HepG2 (cell line): Measurements from ENCODE around the gene NELL1. TPM values are rescaled to one million over a fixed set of nuclear protein-coding genes. Genes with fewer than 3 reads are reported as not detected.

Experiments used
- ATAC-seq: fragments of 200-7000 bp; cut with Tn5 transposase; 3 replicates; pipeline ENCODE4 v1.9.1; 2020; ENCODE audit warnings: mild to moderate bottlenecking, moderate library complexity
- BruUV-seq: library from RNA; stranded (reverse); fragments of 400-500 nt; replicated peaks from 2 replicates; lab custom pipeline; 2021; lab: Mats Ljungman, UMichigan
- CTCF ChIA-PET: fragments of 300-600 bp; formaldehyde crosslinking; extraction: SDS; loops from one replicate; lab custom pipeline; 2021; ENCODE audit warnings: low total read pairs, inconsistent platforms, low intra/inter-chr PET ratio; lab: Yijun Ruan, JAX
- POLR2A ChIA-PET: fragments of 350-600 bp; sonication (Branson Sonifier 250); formaldehyde crosslinking; loops from one replicate; lab custom pipeline; 2020; ENCODE audit warnings: antibody characterized with exemption, inconsistent platforms; lab: Yijun Ruan, JAX
- DNase-seq: peaks from one replicate; pipeline ENCODE4 v3.0.0-alpha.2; 2015; ENCODE audit warnings: low spot score
- FAIRE-seq: peaks from 3 replicates; lab custom pipeline; 2011; peaks lifted over from hg19 to GRCh38; lab: Jason Lieb, UNC
- H2AFZ ChIP-seq: one replicate; pipeline ENCODE4 v1.6.1; 2011; ENCODE audit warnings: low read length, inconsistent platforms
- H3K27ac ChIP-seq: fragments of 300-600 bp; 3 replicates; pipeline ENCODE4 v1.8.0; 2011; ENCODE audit warnings: mixed run types, mild to moderate bottlenecking, mixed read lengths, low read length, inconsistent platforms; ENCODE audit not compliant: insufficient read depth; ENCODE audit errors: extremely low read length
- H3K27me3 ChIP-seq, 2 experiments: fragments of 200-600 bp in 1 of 2; 2 replicates in 1 of 2; 3 replicates in 1 of 2; pipeline versions ENCODE4 v1.6.0 to v1.8.0; 2011; ENCODE audit warnings: low read length in 2 of 2, mild to moderate bottlenecking in 2 of 2, moderate library complexity in 2 of 2, inconsistent platforms in 1 of 2; ENCODE audit not compliant: insufficient read depth in 2 of 2, control insufficient read depth in 1 of 2
- H3K36me3 ChIP-seq, 2 experiments: fragments of 200-600 bp in 1 of 2; replicated peaks in 1 of 2; 2 replicates in 1 of 2; 3 replicates in 1 of 2; pipeline versions ENCODE4 v1.5.1 to v1.8.0; 2011; ENCODE audit warnings: low read length in 2 of 2, inconsistent platforms in 1 of 2; ENCODE audit not compliant: insufficient read depth in 2 of 2, control insufficient read depth in 1 of 2
- H3K4me1 ChIP-seq: 2 replicates; pipeline ENCODE4 v1.5.1; 2012; ENCODE audit warnings: low read length, inconsistent platforms; ENCODE audit not compliant: insufficient read depth
- H3K4me2 ChIP-seq: 2 replicates; pipeline ENCODE4 v1.6.0; 2011; ENCODE audit warnings: low read depth, low read length, inconsistent platforms
- H3K4me3 ChIP-seq, 3 experiments: fragments of 200-600 bp in 1 of 3; sonication (generic), shearing (Covaris generic) in 1 of 3; replicated peaks in 1 of 3; 2 replicates each; pipeline ENCODE4 v1.5.1; 2011 to 2016; ENCODE audit warnings: low read length in 3 of 3, inconsistent platforms in 2 of 3, low read depth in 2 of 3, mild to moderate bottlenecking in 2 of 3, control low read depth in 1 of 3, mixed read lengths in 1 of 3; ENCODE audit not compliant: insufficient read depth in 1 of 3
- H3K79me2 ChIP-seq: one replicate; pipeline ENCODE4 v1.6.1; 2011; ENCODE audit warnings: low read length, inconsistent platforms; ENCODE audit not compliant: insufficient read depth
- H3K9ac ChIP-seq: 2 replicates; pipeline ENCODE4 v1.6.0; 2011; ENCODE audit warnings: mild to moderate bottlenecking, low read depth, low read length, inconsistent platforms; ENCODE audit not compliant: insufficient read depth
- H3K9me3 ChIP-seq: 2 replicates; pipeline ENCODE4 v1.5.1; 2012; ENCODE audit warnings: mild to moderate bottlenecking, low read length
- H4K20me1 ChIP-seq: 2 replicates; pipeline ENCODE4 v1.6.0; 2011; ENCODE audit warnings: inconsistent platforms, mild to moderate bottlenecking, low read length, moderate library complexity; ENCODE audit not compliant: insufficient read depth
- AGO1 ChIP-seq: fragments of 200-400 bp; formaldehyde crosslinking; IDR thresholded peaks from 2 replicates; pipeline ENCODE4 v1.6.1; 2017; ENCODE audit warnings: mild to moderate bottlenecking, low read depth, low read length, moderate library complexity; ENCODE audit not compliant: poor library complexity, severe bottlenecking
- CTCF ChIP-seq: sonication (generic); formaldehyde crosslinking; IDR thresholded peaks from 2 replicates; pipeline ENCODE4 v1.5.0; 2020; ENCODE audit warnings: mild to moderate bottlenecking, missing genetic modification reagents, moderate library complexity
- ELF1 ChIP-seq: sonication (generic); formaldehyde crosslinking; IDR thresholded peaks from 2 replicates; pipeline ENCODE4 v1.4.0; 2020; ENCODE audit warnings: missing genetic modification reagents
- GRHL1 ChIP-seq: sonication (generic); formaldehyde crosslinking; conservative IDR thresholded peaks from 2 replicates; pipeline ENCODE4 v1.8.0; 2022; ENCODE audit warnings: missing genetic modification reagents
- HDAC6 ChIP-seq: fragments of 200-600 bp; sonication (generic); IDR thresholded peaks from 2 replicates; pipeline ENCODE4 v1.7.0; 2017; ENCODE audit warnings: mild to moderate bottlenecking, antibody characterized with exemption, low read length, low read depth
- KMT2B ChIP-seq: IDR thresholded peaks from 2 replicates; pipeline ENCODE4 v1.6.1; 2016; ENCODE audit warnings: missing genetic modification reagents, missing compliant biosample characterization
- MEF2D ChIP-seq: sonication (generic); formaldehyde crosslinking; IDR thresholded peaks from 2 replicates; pipeline ENCODE4 v1.5.1; 2020; ENCODE audit warnings: mild to moderate bottlenecking, missing genetic modification reagents
- MNT ChIP-seq: fragments of 450-650 bp; IDR thresholded peaks from 2 replicates; pipeline ENCODE4 v1.6.1; 2016
- MXD1 ChIP-seq: sonication (generic); formaldehyde crosslinking; IDR thresholded peaks from 2 replicates; pipeline ENCODE4 v1.4.0; 2020; ENCODE audit warnings: mild to moderate bottlenecking, missing genetic modification reagents
- NFRKB ChIP-seq: fragments of 450-650 bp; IDR thresholded peaks from 2 replicates; pipeline ENCODE4 v1.6.1; 2017
- NFYB ChIP-seq: sonication (generic); formaldehyde crosslinking; IDR thresholded peaks from 2 replicates; pipeline ENCODE4 v1.4.0; 2020; ENCODE audit warnings: missing genetic modification reagents
- PPARG ChIP-seq: conservative IDR thresholded peaks from 2 replicates; pipeline ENCODE4 v1.6.1; 2016; ENCODE audit warnings: missing biosample characterization, missing genetic modification reagents
- ZBTB49 ChIP-seq: sonication (generic); formaldehyde crosslinking; IDR thresholded peaks from 2 replicates; pipeline ENCODE4 v1.4.0; 2020; ENCODE audit warnings: missing genetic modification reagents, borderline replicate concordance
- ZNF552 ChIP-seq: sonication (generic); formaldehyde crosslinking; IDR thresholded peaks from 2 replicates; pipeline ENCODE4 v1.9.0; 2022; ENCODE audit warnings: missing genetic modification reagents, mild to moderate bottlenecking, borderline replicate concordance
- ZNF616 ChIP-seq: sonication (generic); formaldehyde crosslinking; IDR thresholded peaks from 2 replicates; pipeline ENCODE4 v1.5.0; 2020; ENCODE audit warnings: low read depth, mild to moderate bottlenecking, missing genetic modification reagents
- ZNF629 ChIP-seq: sonication (generic); formaldehyde crosslinking; conservative IDR thresholded peaks from 2 replicates; pipeline ENCODE4 v1.5.0; 2020; ENCODE audit warnings: missing genetic modification reagents
- WGBS: methylation state at CpG from one replicate; pipeline ENCODE4 v1.1.6; 2017; ENCODE audit warnings: low lambda C conversion rate; 5-methylcytosine and 5-hydroxymethylcytosine counted together
- in situ Hi-C: cut with HindIII; loops from 2 replicates; pipeline ENCODE4 v1.10.0; 2017; ENCODE audit warnings: low pct_unique_long_range_greater_than_20kb; ENCODE audit not compliant: extremely low pct_ligation_motif_present
- intact Hi-C: fragments of 100-400 bp; cut with micrococcal nuclease; formaldehyde crosslinking; loops from one replicate; pipeline ENCODE4 v1.10.0; 2022; ENCODE audit not compliant: unreplicated experiment
- polyA plus RNA-seq, 8 experiments: library from polyadenylated mRNA; depleted of rRNA in 3 of 8; stranded (reverse) in 7 of 8; unstranded in 1 of 8; fragments of >200 nt; fragmentation: Illumina TruSeq in 4 of 8; extraction: Trizol in 4 of 8; gene quantifications; 2 replicates each; pipeline versions ENCODE4 v1.2.1 to v1.2.3, GENCODE V29; 2011 to 2016; ENCODE audit warnings: low read depth in 4 of 8, missing spikeins in 1 of 8, mixed read lengths in 1 of 8; ENCODE audit not compliant: insufficient read depth in 1 of 8
- total RNA-seq, 5 experiments: library from RNA; depleted of rRNA; stranded (reverse); fragments of >200 nt; fragmentation: Illumina TruSeq; extraction: Trizol; gene quantifications; 2 replicates each; pipeline ENCODE4 v1.2.3, GENCODE V29; 2016; ENCODE audit warnings: low read depth in 1 of 5

Gene NELL1
- total and polyA plus RNA-seq, 2 of the 13 experiments (the other 11 are each of a cell fraction or from before 2014, with no cell fraction given) = not detected

- TF ChIP-seq KMT2B (CRISPR knock-in tag) = no peak
- no peak for TF ChIP-seq NFYB (CRISPR knock-in tag)
- no peak for TF ChIP-seq ELF1 (CRISPR knock-in tag)
These were observed 93.6 kb downstream of the NELL1 start (continued) for GRCh38 chr11:20762980-20763379.

- in situ Hi-C loops = no loop called here
- FAIRE-seq (no peak), DNase-seq (no peak), ATAC-seq (no peak)
- 0% methylated on average over 1 of the region's 1 CpG for WGBS
- no peak overlapping the region for H3K4me2 ChIP-seq
- H3K9ac ChIP-seq = no peak overlapping the region
- BruUV-seq = no TSS peak
- no peaks in the 10 kb centered on the region for H3K4me1 ChIP-seq
- no peaks in the 10 kb centered on the region for H4K20me1 ChIP-seq
- ChIA-PET POLR2A (no interaction called here), CTCF (no interaction called here)
- no peaks in the 10 kb centered on the region for H3K79me2 ChIP-seq
- H3K27ac ChIP-seq = no peak overlapping the region
- H3K27me3 ChIP-seq = no peaks in the 10 kb centered on the region; a peak in 1 of 5 replicates
- no peaks in the 10 kb centered on the region for H3K9me3 ChIP-seq
- intact Hi-C loops = no loop called here
- H2AFZ ChIP-seq = no peak overlapping the region
- H3K4me3 ChIP-seq = no peak overlapping the region
- H3K36me3 ChIP-seq = no peaks in the 10 kb centered on the region
- TF ChIP-seq PPARG = no peak
- no peak for TF ChIP-seq CTCF (CRISPR knock-in tag)
- TF ChIP-seq MNT = no peak
- TF ChIP-seq HDAC6 = no peak
- no peak for TF ChIP-seq NFRKB
- no peak for TF ChIP-seq ZBTB49 (CRISPR knock-in tag)
- TF ChIP-seq MXD1 = no peak
- TF ChIP-seq AGO1 = no peak
- TF ChIP-seq ZNF552 (CRISPR knock-in tag) = no peak
- no peak for TF ChIP-seq ZNF616 (CRISPR knock-in tag)
- no peak for TF ChIP-seq GRHL1 (CRISPR knock-in tag)
- TF ChIP-seq ZNF629 (CRISPR knock-in tag) = no peak
- no peak for TF ChIP-seq MEF2D (CRISPR knock-in tag)
These were observed 101.1 kb downstream of the NELL1 start for GRCh38 chr11:20770414-20770946.
